HG02840 (cell line): ENCODE data around the gene OTULIN.
A peak's percentile ranks its signal among the peaks of the same experiment; 100 is the strongest.

ENCODE experiments used
- ATAC-seq: cut with Tn5 transposase; IDR thresholded peaks from one replicate; pipeline ENCODE4 v1.9.1; 2021; ENCODE audit warnings: mild to moderate bottlenecking, moderate library complexity, moderate number of reproducible peaks; ENCODE audit not compliant: unreplicated experiment, low FRiP score

The OTULIN gene

DNA sequence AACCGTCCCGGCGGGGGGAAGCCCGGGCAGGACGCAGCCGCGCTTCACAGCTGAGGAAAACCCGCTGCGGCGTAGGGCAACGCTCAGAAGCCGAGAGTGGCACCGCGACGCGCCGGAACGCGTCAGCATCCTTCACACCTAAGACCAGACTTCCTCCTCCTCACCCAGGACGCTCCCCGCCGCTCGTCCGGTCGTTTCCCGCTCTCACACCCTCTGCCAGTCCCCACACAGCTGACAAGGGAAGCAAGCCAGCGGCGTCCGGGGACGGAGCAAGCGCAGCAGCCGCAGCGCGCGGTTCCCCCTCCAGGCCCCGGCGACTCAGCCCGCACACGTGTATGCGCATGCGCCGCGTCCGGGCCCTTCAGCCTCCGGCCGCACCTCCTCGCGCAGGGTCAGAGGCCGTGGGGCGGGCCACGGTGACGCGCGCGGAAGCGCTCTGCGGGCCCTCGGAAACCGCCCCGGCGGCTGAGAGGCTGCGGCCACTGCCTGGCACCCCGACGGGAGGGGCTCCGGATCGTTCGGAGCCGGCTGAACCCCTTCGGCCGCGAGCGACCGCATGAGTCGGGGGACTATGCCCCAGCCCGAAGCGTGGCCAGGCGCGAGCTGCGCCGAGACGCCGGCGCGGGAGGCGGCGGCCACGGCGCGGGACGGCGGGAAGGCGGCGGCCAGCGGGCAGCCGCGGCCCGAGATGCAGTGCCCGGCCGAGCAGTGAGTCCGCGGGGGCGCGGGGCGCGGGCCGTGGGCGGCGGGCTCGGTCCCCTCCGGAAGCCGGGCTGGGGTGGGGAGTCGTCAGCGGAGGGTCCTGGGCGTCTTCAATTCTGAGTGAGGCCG is at the start of gene OTULIN:
TSS of gene OTULIN (plus strand) at position 449 of the 831 bp plus-strand sequence. CDS start at position 557, 108 bp downstream.
- ATAC-seq = peak; percentile 69

- ATAC-seq = no peak
Observed at GRCh38 chr5:14615365-14615764, 49.2 kb upstream of the OTULIN start.

- no peak for ATAC-seq
Observed at GRCh38 chr5:14617441-14617840, 47.1 kb upstream of the OTULIN start.

DNA sequence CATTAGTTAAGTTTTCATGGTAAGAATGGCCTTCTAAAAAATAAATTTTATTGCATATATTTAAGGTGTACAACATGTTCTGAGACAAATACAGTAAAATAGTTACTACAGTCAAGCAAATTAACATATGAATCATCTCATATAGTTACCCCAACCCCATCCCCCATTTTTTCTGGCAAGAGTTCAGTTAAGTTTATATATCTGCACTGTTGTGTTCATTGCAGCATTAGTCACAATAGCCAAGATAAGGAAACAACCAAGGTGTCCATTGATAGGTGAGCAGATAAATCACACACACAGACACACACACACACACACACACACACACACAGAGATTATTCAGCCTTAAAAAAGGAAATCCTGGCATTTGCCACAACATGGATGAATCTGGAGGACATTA is 37.2 kb upstream of the OTULIN start:
- no peak for ATAC-seq

DNA sequence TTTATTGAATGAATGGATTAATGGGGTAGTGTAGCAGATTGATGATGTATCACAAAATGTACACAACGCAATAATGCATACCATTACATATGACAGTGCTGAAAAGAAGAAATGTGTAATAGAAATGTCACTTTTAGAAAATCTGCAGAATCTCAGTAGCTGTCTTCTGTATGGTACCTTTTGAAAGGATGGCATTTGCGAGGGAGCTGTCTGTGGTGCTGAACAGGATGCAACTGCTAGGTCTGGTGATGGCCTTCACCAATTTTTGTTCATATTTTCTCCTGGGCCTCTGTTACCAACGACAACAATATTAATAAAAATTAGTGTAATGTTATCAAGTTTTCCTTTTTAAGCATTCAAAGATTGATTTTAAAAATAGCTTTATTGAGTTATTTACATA is 36.2 kb upstream of the OTULIN start:
- ATAC-seq = no peak

GRCh38 chr5:14630671-14631070 is 33.8 kb upstream of the OTULIN start:
- no peak for ATAC-seq

DNA sequence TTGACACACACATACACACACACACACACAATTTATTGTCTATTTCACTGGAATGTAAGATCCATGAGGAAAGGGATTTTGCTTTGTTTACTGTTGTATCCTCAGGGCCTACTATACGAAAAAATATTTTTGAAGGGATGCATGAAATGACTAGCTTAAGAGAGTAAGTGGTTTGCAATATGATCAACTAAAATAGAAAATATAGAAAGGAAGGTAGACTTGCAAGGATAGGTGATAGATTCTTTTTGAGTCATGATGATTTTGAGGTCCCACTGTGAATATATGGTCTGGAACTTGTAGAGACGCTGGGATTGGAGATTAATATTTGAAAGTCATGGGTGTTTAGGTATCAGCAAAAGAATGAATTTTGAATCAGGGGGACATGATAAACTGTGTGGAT is 28.9 kb upstream of the OTULIN start:
- ATAC-seq = no peak

- no peak for ATAC-seq
Observed at GRCh38 chr5:14640765-14641164, 23.8 kb upstream of the OTULIN start.

GRCh38 chr5:14644623-14645237 is 19.8 kb upstream of the OTULIN start:
- ATAC-seq = no peak

GRCh38 chr5:14650052-14650451 is 14.5 kb upstream of the OTULIN start:
- no peak for ATAC-seq

DNA sequence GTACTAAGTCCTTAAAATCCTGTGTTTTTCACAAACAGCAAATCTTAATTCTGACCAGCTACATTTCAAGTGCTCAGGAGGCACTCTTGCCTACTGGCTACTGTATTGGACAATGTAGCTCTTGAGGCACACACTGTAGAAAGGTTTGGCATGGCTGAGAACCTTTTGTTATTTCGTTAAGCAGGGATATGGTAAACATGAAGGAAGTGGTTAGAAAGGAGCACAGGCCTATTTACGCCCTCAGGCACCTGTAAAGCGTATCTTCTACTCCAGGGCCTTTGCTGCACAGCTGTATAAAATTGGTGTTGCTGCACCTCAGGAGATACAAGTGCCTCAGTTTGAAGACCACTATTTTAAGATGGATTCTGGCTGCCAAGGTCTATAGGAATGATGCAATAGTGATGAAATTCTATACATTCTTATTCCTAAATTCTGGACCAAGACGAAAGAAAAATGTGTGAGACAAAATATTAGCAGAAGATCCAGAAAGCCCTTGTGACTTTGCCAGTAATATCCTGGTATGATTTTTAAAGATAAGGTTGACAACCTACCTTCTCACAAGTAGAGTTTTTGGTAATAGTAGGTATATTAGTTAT is 9.3 kb upstream of the OTULIN start:
- ATAC-seq = no peak

DNA sequence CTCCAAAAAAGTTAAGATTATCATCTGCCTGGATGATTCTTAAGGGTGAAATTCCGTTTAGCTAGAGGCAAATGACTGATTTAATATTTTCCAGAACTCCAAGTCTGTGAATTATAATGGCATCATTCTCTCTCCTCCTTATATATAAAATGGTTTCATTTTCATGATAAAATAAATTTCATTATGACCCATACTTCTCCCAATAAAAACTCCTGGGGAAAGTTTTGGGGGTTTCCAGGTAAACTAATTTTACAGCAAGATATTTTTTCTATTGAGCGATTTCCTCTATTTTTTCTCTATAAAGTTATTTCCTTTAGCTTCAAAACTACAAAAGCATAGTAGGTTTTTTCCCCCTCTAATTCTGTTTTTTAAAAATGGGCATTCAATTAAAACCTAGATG is 7.6 kb upstream of the OTULIN start:
- no peak for ATAC-seq

DNA sequence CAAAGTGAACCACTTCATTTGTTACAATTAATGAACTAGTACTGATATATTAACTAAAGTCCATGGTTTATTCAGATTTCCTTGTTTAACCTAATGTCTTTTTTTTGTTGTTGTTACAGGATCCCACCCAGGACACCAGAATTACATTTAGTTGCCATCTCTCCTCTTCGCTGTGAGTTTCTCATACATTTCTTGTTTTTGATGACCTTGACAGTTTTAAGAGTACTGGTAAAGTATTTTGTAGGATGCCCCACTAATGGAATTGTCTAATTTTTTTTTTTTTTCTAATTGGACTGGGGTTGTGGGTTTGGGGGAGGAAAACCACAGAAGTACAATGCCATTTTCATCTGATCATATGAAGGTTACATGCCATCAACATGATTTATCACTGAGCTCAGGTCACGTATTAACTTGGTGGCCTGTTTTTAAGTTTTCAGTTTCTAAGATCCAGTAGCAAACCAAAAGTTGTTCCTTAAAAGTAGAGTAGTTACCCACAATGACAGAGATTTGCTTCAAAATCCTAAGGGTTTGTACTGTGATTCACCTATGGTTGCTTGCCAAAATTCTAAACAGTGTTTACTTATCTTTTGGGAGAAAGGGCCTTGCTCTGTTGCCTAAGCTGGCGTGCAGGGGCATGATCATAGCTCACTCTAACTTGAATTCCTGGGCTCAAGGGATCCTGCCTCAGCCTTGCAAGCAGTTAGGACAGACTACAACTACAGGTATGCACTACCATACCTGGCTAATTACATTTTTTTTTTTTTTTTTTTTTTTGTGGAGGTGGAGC is 4.5 kb upstream of the OTULIN start:
- ATAC-seq = no peak

- ATAC-seq = no peak
Observed at GRCh38 chr5:14660833-14661232, 3.7 kb upstream of the OTULIN start.

GRCh38 chr5:14662721-14663260 is 1.7 kb upstream of the OTULIN start:
- ATAC-seq = no peak

GRCh38 chr5:14663734-14664269 is 716 bp upstream of the OTULIN start:
- ATAC-seq = no peak

GRCh38 chr5:14665101-14665822 is 744 bp downstream of the OTULIN start:
- ATAC-seq = no peak

- ATAC-seq = peak; percentile 30
Observed at GRCh38 chr5:14665949-14666348, 1.4 kb downstream of the OTULIN start.

GRCh38 chr5:14666357-14666756 is 1.8 kb downstream of the OTULIN start:
- ATAC-seq = no peak

GRCh38 chr5:14667290-14667689 is 2.8 kb downstream of the OTULIN start:
- no peak for ATAC-seq
